HepG2 (cell line): ENCODE results near the gene MDH2. TPM values are rescaled to one million over a fixed set of nuclear protein-coding genes. Genes with fewer than 3 reads are reported as not detected.

Experiments used
- ATAC-seq: fragments of 200-7000 bp; cut with Tn5 transposase; 3 replicates; pipeline ENCODE4 v1.9.1; 2020; ENCODE audit warnings: mild to moderate bottlenecking, moderate library complexity
- BruUV-seq: library from RNA; stranded (reverse); fragments of 400-500 nt; replicated peaks from 2 replicates; lab custom pipeline; 2021; lab: Mats Ljungman, UMichigan
- CTCF ChIA-PET: fragments of 300-600 bp; formaldehyde crosslinking; extraction: SDS; loops from one replicate; lab custom pipeline; 2021; ENCODE audit warnings: low total read pairs, inconsistent platforms, low intra/inter-chr PET ratio; lab: Yijun Ruan, JAX
- POLR2A ChIA-PET: fragments of 350-600 bp; sonication (Branson Sonifier 250); formaldehyde crosslinking; loops from one replicate; lab custom pipeline; 2020; ENCODE audit warnings: antibody characterized with exemption, inconsistent platforms; lab: Yijun Ruan, JAX
- DNase-seq: peaks from one replicate; pipeline ENCODE4 v3.0.0-alpha.2; 2015; ENCODE audit warnings: low spot score
- FAIRE-seq: peaks from 3 replicates; lab custom pipeline; 2011; peaks lifted over from hg19 to GRCh38; lab: Jason Lieb, UNC
- H2AFZ ChIP-seq: one replicate; pipeline ENCODE4 v1.6.1; 2011; ENCODE audit warnings: low read length, inconsistent platforms
- H3K27ac ChIP-seq: fragments of 300-600 bp; 3 replicates; pipeline ENCODE4 v1.8.0; 2011; ENCODE audit warnings: mixed run types, mild to moderate bottlenecking, mixed read lengths, low read length, inconsistent platforms; ENCODE audit not compliant: insufficient read depth; ENCODE audit errors: extremely low read length
- H3K27me3 ChIP-seq, 2 experiments: fragments of 200-600 bp in 1 of 2; 2 replicates in 1 of 2; 3 replicates in 1 of 2; pipeline versions ENCODE4 v1.6.0 to v1.8.0; 2011; ENCODE audit warnings: low read length in 2 of 2, mild to moderate bottlenecking in 2 of 2, moderate library complexity in 2 of 2, inconsistent platforms in 1 of 2; ENCODE audit not compliant: insufficient read depth in 2 of 2, control insufficient read depth in 1 of 2
- H3K36me3 ChIP-seq, 2 experiments: fragments of 200-600 bp in 1 of 2; replicated peaks in 1 of 2; 2 replicates in 1 of 2; 3 replicates in 1 of 2; pipeline versions ENCODE4 v1.5.1 to v1.8.0; 2011; ENCODE audit warnings: low read length in 2 of 2, inconsistent platforms in 1 of 2; ENCODE audit not compliant: insufficient read depth in 2 of 2, control insufficient read depth in 1 of 2
- H3K4me1 ChIP-seq: 2 replicates; pipeline ENCODE4 v1.5.1; 2012; ENCODE audit warnings: low read length, inconsistent platforms; ENCODE audit not compliant: insufficient read depth
- H3K4me2 ChIP-seq: 2 replicates; pipeline ENCODE4 v1.6.0; 2011; ENCODE audit warnings: low read depth, low read length, inconsistent platforms
- H3K4me3 ChIP-seq, 3 experiments: fragments of 200-600 bp in 1 of 3; sonication (generic), shearing (Covaris generic) in 1 of 3; replicated peaks in 1 of 3; 2 replicates each; pipeline ENCODE4 v1.5.1; 2011 to 2016; ENCODE audit warnings: low read length in 3 of 3, inconsistent platforms in 2 of 3, low read depth in 2 of 3, mild to moderate bottlenecking in 2 of 3, control low read depth in 1 of 3, mixed read lengths in 1 of 3; ENCODE audit not compliant: insufficient read depth in 1 of 3
- H3K79me2 ChIP-seq: one replicate; pipeline ENCODE4 v1.6.1; 2011; ENCODE audit warnings: low read length, inconsistent platforms; ENCODE audit not compliant: insufficient read depth
- H3K9ac ChIP-seq: 2 replicates; pipeline ENCODE4 v1.6.0; 2011; ENCODE audit warnings: mild to moderate bottlenecking, low read depth, low read length, inconsistent platforms; ENCODE audit not compliant: insufficient read depth
- H3K9me3 ChIP-seq: 2 replicates; pipeline ENCODE4 v1.5.1; 2012; ENCODE audit warnings: mild to moderate bottlenecking, low read length
- H4K20me1 ChIP-seq: 2 replicates; pipeline ENCODE4 v1.6.0; 2011; ENCODE audit warnings: inconsistent platforms, mild to moderate bottlenecking, low read length, moderate library complexity; ENCODE audit not compliant: insufficient read depth
- E2F1 ChIP-seq: sonication (generic); formaldehyde crosslinking; IDR thresholded peaks from 2 replicates; pipeline ENCODE4 v1.5.0; 2020; ENCODE audit warnings: missing genetic modification reagents
- FOXP1 ChIP-seq, 2 experiments: fragments of 450-650 bp in 1 of 2; IDR thresholded peaks; 2 replicates each; pipeline ENCODE4 v1.6.1; 2017 to 2018; ENCODE audit warnings: antibody characterized with exemption in 1 of 2
- KLF11 ChIP-seq: IDR thresholded peaks from 2 replicates; pipeline ENCODE4 v1.6.1; 2016; ENCODE audit warnings: missing compliant biosample characterization
- MLLT10 ChIP-seq: sonication (generic); formaldehyde crosslinking; IDR thresholded peaks from 2 replicates; pipeline ENCODE4 v1.4.0; 2020; ENCODE audit warnings: missing genetic modification reagents
- RBFOX2 ChIP-seq: fragments of 200-400 bp; formaldehyde crosslinking; IDR thresholded peaks from 2 replicates; pipeline ENCODE4 v1.6.1; 2017; ENCODE audit warnings: low read depth, mild to moderate bottlenecking, low read length
- ZNF274 ChIP-seq: sonication (generic); formaldehyde crosslinking; IDR thresholded peaks from 2 replicates; pipeline ENCODE4 v1.5.1; 2020; ENCODE audit warnings: mild to moderate bottlenecking, missing genetic modification reagents
- ZNF3 ChIP-seq: IDR thresholded peaks from 2 replicates; pipeline ENCODE4 v1.7.0; 2017; ENCODE audit warnings: inconsistent platforms
- WGBS: methylation state at CpG from one replicate; pipeline ENCODE4 v1.1.6; 2017; ENCODE audit warnings: low lambda C conversion rate; 5-methylcytosine and 5-hydroxymethylcytosine counted together
- in situ Hi-C: cut with HindIII; loops from 2 replicates; pipeline ENCODE4 v1.10.0; 2017; ENCODE audit warnings: low pct_unique_long_range_greater_than_20kb; ENCODE audit not compliant: extremely low pct_ligation_motif_present
- intact Hi-C: fragments of 100-400 bp; cut with micrococcal nuclease; formaldehyde crosslinking; loops from one replicate; pipeline ENCODE4 v1.10.0; 2022; ENCODE audit not compliant: unreplicated experiment
- polyA plus RNA-seq, 8 experiments: library from polyadenylated mRNA; depleted of rRNA in 3 of 8; stranded (reverse) in 7 of 8; unstranded in 1 of 8; fragments of >200 nt; fragmentation: Illumina TruSeq in 4 of 8; extraction: Trizol in 4 of 8; gene quantifications; 2 replicates each; pipeline versions ENCODE4 v1.2.1 to v1.2.3, GENCODE V29; 2011 to 2016; ENCODE audit warnings: low read depth in 4 of 8, missing spikeins in 1 of 8, mixed read lengths in 1 of 8; ENCODE audit not compliant: insufficient read depth in 1 of 8
- total RNA-seq, 5 experiments: library from RNA; depleted of rRNA; stranded (reverse); fragments of >200 nt; fragmentation: Illumina TruSeq; extraction: Trizol; gene quantifications; 2 replicates each; pipeline ENCODE4 v1.2.3, GENCODE V29; 2016; ENCODE audit warnings: low read depth in 1 of 5
- TF ChIP-seq, protein P1 (sequence below): conservative IDR thresholded peaks from 2 replicates; pipeline ENCODE4 v1.6.1; 2018; ENCODE audit warnings: missing genetic modification reagents
- TF ChIP-seq, protein P2 (sequence below): sonication (generic); formaldehyde crosslinking; IDR thresholded peaks from 2 replicates; pipeline ENCODE4 v1.5.0; 2020; ENCODE audit warnings: missing genetic modification reagents, mild to moderate bottlenecking, borderline replicate concordance

MDH2 gene
- total and polyA plus RNA-seq, 2 of the 13 experiments (the other 11 are each of a cell fraction or from before 2014, with no cell fraction given), result 81.4 to 90.3 TPM

DNA sequence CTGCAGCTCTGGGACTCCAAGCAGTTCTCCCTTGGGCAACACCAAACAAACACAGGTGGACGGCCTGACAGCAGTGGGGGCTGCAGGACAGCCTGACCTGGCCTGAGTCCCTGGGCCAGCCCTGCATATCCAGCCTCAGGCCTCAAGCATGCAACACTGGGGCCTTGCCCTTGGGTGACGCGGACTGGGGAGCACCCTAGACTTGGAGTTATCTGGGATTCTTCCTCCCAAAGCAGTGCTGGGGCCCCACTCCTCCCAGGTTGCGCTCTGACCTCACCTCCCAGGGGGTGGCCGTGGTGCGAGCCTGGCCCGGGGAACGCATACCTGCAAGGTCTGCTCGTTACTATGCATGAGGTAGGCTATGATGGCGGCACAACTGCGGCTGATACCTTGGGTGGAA is 47.3 kb upstream of the MDH2 start:
- ATAC-seq, result no peak; the same call in 2 of the 3 replicates
- 96% methylated on average over 9 of the region's 11 CpGs for WGBS
- Histone ChIP-seq H3K27me3 (no peaks in the 10 kb centered on the region), H3K27ac (no peak overlapping the region), H3K79me2 (no peaks in the 10 kb centered on the region), H4K20me1 (no peaks in the 10 kb centered on the region), H3K4me2 (no peak overlapping the region), H3K9me3 (no peaks in the 10 kb centered on the region), H3K4me3 (no peak overlapping the region), H2AFZ (no peak overlapping the region), H3K4me1 (peaks cover 1% of the 10 kb centered on the region; the same call in 1 of the 2 replicates), H3K9ac (no peak overlapping the region)
- no peak for DNase-seq
- no TSS peak for BruUV-seq
- intact Hi-C loops, result no loop called here
- POLR2A ChIA-PET, result no interaction called here
- CTCF ChIA-PET, result no interaction called here
- in situ Hi-C loops, result no loop called here
- FAIRE-seq, result no peak
- TF ChIP-seq ZNF274 (CRISPR knock-in tag) (0 out of 2 replicates have a peak, but pooled peaks have one; percentile 28), FOXP1 (IDR thresholded peaks at IDR 0.05) (no peak), FOXP1 (CRISPR knock-in tag; IDR thresholded peaks at IDR 0.05) (no peak), E2F1 (no peak), MLLT10 (CRISPR knock-in tag) (no peak), KLF11 (CRISPR knock-in tag) (no peak), RBFOX2 (no peak), ZNF3 (CRISPR knock-in tag) (no peak)
- TF ChIP-seq, protein P1, sequence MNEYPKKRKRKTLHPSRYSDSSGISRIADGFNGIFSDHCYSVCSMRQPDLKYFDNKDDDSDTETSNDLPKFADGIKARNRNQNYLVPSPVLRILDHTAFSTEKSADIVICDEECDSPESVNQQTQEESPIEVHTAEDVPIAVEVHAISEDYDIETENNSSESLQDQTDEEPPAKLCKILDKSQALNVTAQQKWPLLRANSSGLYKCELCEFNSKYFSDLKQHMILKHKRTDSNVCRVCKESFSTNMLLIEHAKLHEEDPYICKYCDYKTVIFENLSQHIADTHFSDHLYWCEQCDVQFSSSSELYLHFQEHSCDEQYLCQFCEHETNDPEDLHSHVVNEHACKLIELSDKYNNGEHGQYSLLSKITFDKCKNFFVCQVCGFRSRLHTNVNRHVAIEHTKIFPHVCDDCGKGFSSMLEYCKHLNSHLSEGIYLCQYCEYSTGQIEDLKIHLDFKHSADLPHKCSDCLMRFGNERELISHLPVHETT (CRISPR knock-in tag), result no peak
- TF ChIP-seq, protein P2, sequence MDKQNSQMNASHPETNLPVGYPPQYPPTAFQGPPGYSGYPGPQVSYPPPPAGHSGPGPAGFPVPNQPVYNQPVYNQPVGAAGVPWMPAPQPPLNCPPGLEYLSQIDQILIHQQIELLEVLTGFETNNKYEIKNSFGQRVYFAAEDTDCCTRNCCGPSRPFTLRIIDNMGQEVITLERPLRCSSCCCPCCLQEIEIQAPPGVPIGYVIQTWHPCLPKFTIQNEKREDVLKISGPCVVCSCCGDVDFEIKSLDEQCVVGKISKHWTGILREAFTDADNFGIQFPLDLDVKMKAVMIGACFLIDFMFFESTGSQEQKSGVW, result no peak
- TF ChIP-seq, all 625 proteins: peak for 1
- peaks cover 4 to 40% of the 10 kb centered on the region in 2 experiments; a peak in 4 of 5 replicates for H3K36me3 ChIP-seq
